ENCODE measurements around the gene PDE4D.
"Not testable (repeated sequence)": the region's sequence is repeated elsewhere in the genome, so short reads cannot be mapped to it uniquely, and the experiment has no call there.

PDE4D gene

GRCh38 chr5:58974601-58975000 lies 918.9 kb downstream of the PDE4D start:
- no peak for DNase-seq

- DNase-seq = no peak
These were observed 919.4 kb downstream of the PDE4D start for GRCh38 chr5:58974083-58974482.

- peak; percentile 55 for DNase-seq
These were observed 921.2 kb downstream of the PDE4D start for GRCh38 chr5:58972301-58972700.

- no peak for DNase-seq
These were observed 922.8 kb downstream of the PDE4D start for GRCh38 chr5:58970766-58971165.

GRCh38 chr5:58969795-58970194 lies 923.7 kb downstream of the PDE4D start:
- DNase-seq = no peak

GRCh38 chr5:58969253-58969652 lies 924.3 kb downstream of the PDE4D start:
- no peak for DNase-seq

- DNase-seq = no peak
These were observed 925.2 kb downstream of the PDE4D start for GRCh38 chr5:58968350-58968749.

GRCh38 chr5:58967597-58968281 lies 925.8 kb downstream of the PDE4D start:
- no peak for DNase-seq

GRCh38 chr5:58965677-58966414 lies 927.7 kb downstream of the PDE4D start:
- DNase-seq = no peak

GRCh38 chr5:58963821-58964220 lies 929.7 kb downstream of the PDE4D start:
- DNase-seq = no peak

GRCh38 chr5:58963361-58963760 lies 930.2 kb downstream of the PDE4D start:
- DNase-seq = peak; percentile 5

GRCh38 chr5:58961631-58962280 lies 931.8 kb downstream of the PDE4D start:
- DNase-seq = no peak

- no peak for DNase-seq
These were observed 934.8 kb downstream of the PDE4D start for GRCh38 chr5:58958701-58959100.

GRCh38 chr5:58953218-58953617 lies 940.3 kb downstream of the PDE4D start:
- DNase-seq = not testable (repeated sequence)

- DNase-seq = no peak
These were observed 943.3 kb downstream of the PDE4D start for GRCh38 chr5:58950224-58950623.

- DNase-seq = no peak
These were observed 947.3 kb downstream of the PDE4D start for GRCh38 chr5:58946230-58946629.

GRCh38 chr5:58944221-58944620 lies 949.3 kb downstream of the PDE4D start:
- DNase-seq = peak; percentile 58

GRCh38 chr5:58940446-58940845 lies 953.1 kb downstream of the PDE4D start:
- DNase-seq = peak; percentile 58

GRCh38 chr5:58939664-58940063 lies 953.9 kb downstream of the PDE4D start:
- DNase-seq = no peak

- DNase-seq = no peak
These were observed 954.7 kb downstream of the PDE4D start for GRCh38 chr5:58938563-58939424.

GRCh38 chr5:58937031-58937681 lies 956.4 kb downstream of the PDE4D start:
- DNase-seq = no peak

- DNase-seq = peak; percentile 31
These were observed 958.9 kb downstream of the PDE4D start for GRCh38 chr5:58934629-58935097.
